Keratinocyte (primary cell): Measurements from ENCODE around the gene ABCB9. TPM values are rescaled to one million over a fixed set of nuclear protein-coding genes. Genes with fewer than 3 reads are reported as not detected.
A peak's percentile ranks its signal among the peaks of the same experiment; 100 is the strongest.

Experiments
- DNase-seq: peaks from one replicate; pipeline ENCODE4 v3.0.0-alpha.2; 2011; ENCODE audit warnings: low read depth, missing footprints, low spot score
- FAIRE-seq: peaks from 2 replicates; lab custom pipeline; 2011; peaks lifted over from hg19 to GRCh38; lab: Jason Lieb, UNC
- H2AFZ ChIP-seq: 2 replicates; pipeline ENCODE4 v1.6.0; 2012; ENCODE audit warnings: low read length, control low read depth, inconsistent platforms; ENCODE audit not compliant: control insufficient read depth
- H3K27ac ChIP-seq: 2 replicates; pipeline ENCODE4 v1.5.1; 2011; ENCODE audit warnings: low read length; ENCODE audit not compliant: control insufficient read depth, insufficient read depth
- H3K27me3 ChIP-seq: 3 replicates; pipeline ENCODE4 v1.6.0; 2011; ENCODE audit warnings: low read length; ENCODE audit not compliant: control insufficient read depth, insufficient read depth; ENCODE audit errors: extremely low read depth
- H3K36me3 ChIP-seq, 2 experiments: 2 replicates in 1 of 2; 3 replicates in 1 of 2; pipeline ENCODE4 v1.5.1; 2011; ENCODE audit warnings: low read length in 2 of 2, mild to moderate bottlenecking in 1 of 2; ENCODE audit not compliant: control insufficient read depth in 2 of 2, insufficient read depth in 2 of 2; ENCODE audit errors: extremely low read depth in 1 of 2
- H3K4me1 ChIP-seq: 3 replicates; pipeline ENCODE4 v1.5.1; 2011; ENCODE audit warnings: low read length; ENCODE audit not compliant: control insufficient read depth, insufficient read depth; ENCODE audit errors: extremely low read depth
- H3K4me2 ChIP-seq: 3 replicates; pipeline ENCODE4 v1.6.0; 2011; ENCODE audit warnings: low read depth, low read length; ENCODE audit not compliant: control insufficient read depth, insufficient read depth; ENCODE audit errors: extremely low read depth
- H3K4me3 ChIP-seq, 3 experiments: fragments of 200-600 bp in 1 of 3; sonication (generic) in 1 of 3; 2 replicates in 2 of 3; 3 replicates in 1 of 3; pipeline ENCODE4 v1.5.1; 2011 to 2016; ENCODE audit warnings: low read length in 3 of 3, mild to moderate bottlenecking in 3 of 3, control low read depth in 2 of 3, inconsistent platforms in 1 of 3, low read depth in 1 of 3, mixed read lengths in 1 of 3, mixed run types in 1 of 3, moderate library complexity in 1 of 3; ENCODE audit not compliant: control insufficient read depth in 2 of 3, insufficient read depth in 2 of 3; ENCODE audit errors: extremely low read depth in 1 of 3
- H3K79me2 ChIP-seq: 2 replicates; pipeline ENCODE4 v1.6.0; 2012; ENCODE audit warnings: low read length; ENCODE audit not compliant: control insufficient read depth, insufficient read depth
- H3K9ac ChIP-seq: 3 replicates; pipeline ENCODE4 v1.6.0; 2011; ENCODE audit warnings: low read length; ENCODE audit not compliant: control insufficient read depth, insufficient read depth; ENCODE audit errors: extremely low read depth
- H3K9me1 ChIP-seq: 3 replicates; pipeline ENCODE4 v1.6.0; 2011; ENCODE audit warnings: low read length; ENCODE audit not compliant: control insufficient read depth, insufficient read depth; ENCODE audit errors: extremely low read depth
- H3K9me3 ChIP-seq: 2 replicates; pipeline ENCODE4 v1.5.1; 2012; ENCODE audit warnings: low read depth, low read length; ENCODE audit not compliant: control insufficient read depth
- H4K20me1 ChIP-seq: 3 replicates; pipeline ENCODE4 v1.6.0; 2011; ENCODE audit warnings: low read length; ENCODE audit not compliant: control insufficient read depth, insufficient read depth; ENCODE audit errors: extremely low read depth
- CTCF ChIP-seq, 3 experiments: IDR thresholded peaks in 1 of 3; conservative IDR thresholded peaks in 1 of 3; optimal IDR thresholded peaks in 1 of 3; 2 replicates in 2 of 3; 3 replicates in 1 of 3; pipeline versions ENCODE3 to v1.5.1; 2011; ENCODE audit warnings: low read length in 3 of 3, mild to moderate bottlenecking in 3 of 3, moderate library complexity in 2 of 3, control low read depth in 1 of 3, inconsistent platforms in 1 of 3; ENCODE audit not compliant: insufficient read depth in 2 of 3; ENCODE audit errors: extremely low read depth in 1 of 3
- EZH2 ChIP-seq: IDR thresholded peaks from one replicate; pipeline ENCODE4 v1.6.1; 2012; ENCODE audit warnings: inconsistent platforms, mild to moderate bottlenecking, low read length, moderate library complexity
- dilution Hi-C: fragments of 300-500 bp; cut with MboI; formaldehyde crosslinking; loops from one replicate; pipeline ENCODE4 v1.7.0; 2020; ENCODE audit warnings: low sequenced_read_pairs; ENCODE audit not compliant: extremely low pct_ligation_motif_present
- polyA plus RNA-seq, 5 experiments: library from polyadenylated mRNA; depleted of rRNA in 3 of 5; stranded (reverse) in 3 of 5; stranded (forward) in 1 of 5; unstranded in 1 of 5; fragments of >200 nt; gene quantifications; 1 replicate in 1 of 5; 2 replicates in 3 of 5; 3 replicates in 1 of 5; pipeline versions ENCODE4 v1.2.1 to v1.2.3, GENCODE V29; 2011 to 2012; ENCODE audit warnings: missing spikeins in 2 of 5, low read depth in 1 of 5, low replicate concordance in 1 of 5

ABCB9 gene
- polyA plus RNA-seq, 1 donor (not counting 4 experiments of a cell fraction or from before 2014, with no cell fraction given), result 4.0 TPM

- peak within 1 kb of the TSS; percentile 94 for H3K27ac ChIP-seq
- H3K9ac ChIP-seq, result peak within 1 kb of the TSS; percentile 94
- TF ChIP-seq EZH2 (no peak), CTCF (optimal IDR thresholded peaks at IDR 0.05 in 1 of 3, IDR thresholded peaks at IDR 0.05 in 1 of 3, conservative IDR thresholded peaks at IDR 0.05 in 1 of 3; ENCODE audit: extremely low read depth in 1 of 3, insufficient read depth in 2 of 3, low read length in 3 of 3) (no peak)
- peak within 1 kb of the TSS; percentile 95 for H2AFZ ChIP-seq
- DNase-seq, result no peak
- peaks cover 22% of the 10 kb centered on the region for H3K4me1 ChIP-seq
- H3K79me2 ChIP-seq, result peaks cover 23% of the 10 kb centered on the region
- H3K4me3 ChIP-seq, result peak within 1 kb of the TSS; percentile 88 to 92 (median 89)
- H3K4me2 ChIP-seq, result peak within 1 kb of the TSS; percentile 91
- peaks cover 2 to 11% of the 10 kb centered on the region in 2 experiments for H3K36me3 ChIP-seq
- dilution Hi-C loops, result no loop called here
- no peaks in the 10 kb centered on the region for H4K20me1 ChIP-seq
- H3K9me1 ChIP-seq, result no peaks in the 10 kb centered on the region
- no peak for FAIRE-seq
- no peaks in the 10 kb centered on the region for H3K9me3 ChIP-seq
- H3K27me3 ChIP-seq, result no peaks in the 10 kb centered on the region
These were observed 8.9 kb upstream of the ABCB9 start, which contains the start of gene OGFOD2 for GRCh38 chr12:122974892-122975789. TSS of gene OGFOD2 (plus strand) at chr12:122975244. CDS start at chr12:122975252, 8 bp downstream.

GRCh38 chr12:122974274-122974891, 8.1 kb upstream of the ABCB9 start:
- Histone ChIP-seq H3K9me1 (no peaks in the 10 kb centered on the region), H3K4me3 (peak overlapping the region; percentile 88 to 92 (median 89)), H3K9ac (peak overlapping the region; percentile 94), H3K4me1 (peaks cover 14% of the 10 kb centered on the region), H2AFZ (peak overlapping the region; percentile 95), H3K4me2 (peak overlapping the region; percentile 91), H3K36me3 (peaks cover 2 to 11% of the 10 kb centered on the region in 2 experiments), H3K79me2 (peaks cover 20% of the 10 kb centered on the region), H3K27ac (peak overlapping the region; percentile 94), H3K9me3 (no peaks in the 10 kb centered on the region), H3K27me3 (no peaks in the 10 kb centered on the region), H4K20me1 (no peaks in the 10 kb centered on the region)
- peak; percentile 73 for FAIRE-seq
- dilution Hi-C loops, result no loop called here
- TF ChIP-seq EZH2 (no peak), CTCF (optimal IDR thresholded peaks at IDR 0.05 in 1 of 3, IDR thresholded peaks at IDR 0.05 in 1 of 3, conservative IDR thresholded peaks at IDR 0.05 in 1 of 3; ENCODE audit: extremely low read depth in 1 of 3, insufficient read depth in 2 of 3, low read length in 3 of 3) (no peak)
- DNase-seq, result peak; percentile 80
